ENCODE measurements around the gene IKBKE. TPM values are rescaled to one million over a fixed set of nuclear protein-coding genes. Genes with fewer than 3 reads are reported as not detected.

IKBKE gene
- total RNA-seq, 4 donors from 2014 or later = 4.7 to 10.5 (median 9.4) TPM

DNA sequence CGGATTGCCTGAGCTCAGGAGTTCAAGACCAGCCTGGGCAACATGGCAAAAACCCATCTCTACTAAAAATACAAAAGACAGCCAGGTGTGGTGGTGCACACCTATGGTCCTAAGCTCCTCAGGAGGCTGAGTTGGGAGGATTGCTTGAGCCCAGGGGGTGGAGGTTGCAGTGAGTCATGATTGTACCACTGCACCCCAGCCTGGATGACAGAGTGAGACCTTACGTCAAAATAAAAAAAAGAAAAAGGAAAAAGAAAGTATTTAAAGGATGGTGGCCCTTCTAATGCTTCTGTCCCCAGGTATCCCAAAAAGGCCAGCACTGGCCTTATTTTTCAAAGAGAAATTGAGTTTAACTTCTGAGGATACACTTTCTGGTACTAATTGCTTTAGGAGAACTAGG, 1.7 kb downstream of the IKBKE start:
- H3K9me3 ChIP-seq = no peaks in the 10 kb centered on the region
- intact Hi-C loops (cut with DNase I) = no loop called here
- H3K27ac ChIP-seq = no peak overlapping the region
- peaks cover 21 to 43% of the 10 kb centered on the region in 2 donors for H3K4me1 ChIP-seq
- whole genome bisulfite sequencing, 2 donors = 92 to 99% methylated on average over 2 of the region's 2 CpGs
- no peak for TF ChIP-seq POLR2A (IDR thresholded peaks at IDR 0.05)
- TF ChIP-seq, protein P1, sequence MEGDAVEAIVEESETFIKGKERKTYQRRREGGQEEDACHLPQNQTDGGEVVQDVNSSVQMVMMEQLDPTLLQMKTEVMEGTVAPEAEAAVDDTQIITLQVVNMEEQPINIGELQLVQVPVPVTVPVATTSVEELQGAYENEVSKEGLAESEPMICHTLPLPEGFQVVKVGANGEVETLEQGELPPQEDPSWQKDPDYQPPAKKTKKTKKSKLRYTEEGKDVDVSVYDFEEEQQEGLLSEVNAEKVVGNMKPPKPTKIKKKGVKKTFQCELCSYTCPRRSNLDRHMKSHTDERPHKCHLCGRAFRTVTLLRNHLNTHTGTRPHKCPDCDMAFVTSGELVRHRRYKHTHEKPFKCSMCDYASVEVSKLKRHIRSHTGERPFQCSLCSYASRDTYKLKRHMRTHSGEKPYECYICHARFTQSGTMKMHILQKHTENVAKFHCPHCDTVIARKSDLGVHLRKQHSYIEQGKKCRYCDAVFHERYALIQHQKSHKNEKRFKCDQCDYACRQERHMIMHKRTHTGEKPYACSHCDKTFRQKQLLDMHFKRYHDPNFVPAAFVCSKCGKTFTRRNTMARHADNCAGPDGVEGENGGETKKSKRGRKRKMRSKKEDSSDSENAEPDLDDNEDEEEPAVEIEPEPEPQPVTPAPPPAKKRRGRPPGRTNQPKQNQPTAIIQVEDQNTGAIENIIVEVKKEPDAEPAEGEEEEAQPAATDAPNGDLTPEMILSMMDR (IDR thresholded peaks at IDR 0.05) = no peak
- H3K4me3 ChIP-seq (replicated peaks in 1 of 3) = no peak overlapping the region
- no peaks in the 10 kb centered on the region for H3K36me3 ChIP-seq
- no peak for DNase-seq
- H3K27me3 ChIP-seq = no peaks in the 10 kb centered on the region

- Histone ChIP-seq H3K4me3 (replicated peaks in 1 of 3) (no peak overlapping the region), H3K4me1 (peaks cover 21 to 42% of the 10 kb centered on the region in 2 donors), H3K36me3 (no peaks in the 10 kb centered on the region), H3K27ac (no peak overlapping the region), H3K9me3 (no peaks in the 10 kb centered on the region), H3K27me3 (no peaks in the 10 kb centered on the region)
- intact Hi-C loops (cut with DNase I) = no loop called here
- no peak for DNase-seq
- 46 to 60% methylated on average over 3 of the region's 3 CpGs for WGBS, 2 donors
- no peak for TF ChIP-seq POLR2A (IDR thresholded peaks at IDR 0.05)
- TF ChIP-seq, protein P1 (IDR thresholded peaks at IDR 0.05) = no peak
Observed at GRCh38 chr1:206472454-206472853, 2.2 kb downstream of the IKBKE start.

DNA sequence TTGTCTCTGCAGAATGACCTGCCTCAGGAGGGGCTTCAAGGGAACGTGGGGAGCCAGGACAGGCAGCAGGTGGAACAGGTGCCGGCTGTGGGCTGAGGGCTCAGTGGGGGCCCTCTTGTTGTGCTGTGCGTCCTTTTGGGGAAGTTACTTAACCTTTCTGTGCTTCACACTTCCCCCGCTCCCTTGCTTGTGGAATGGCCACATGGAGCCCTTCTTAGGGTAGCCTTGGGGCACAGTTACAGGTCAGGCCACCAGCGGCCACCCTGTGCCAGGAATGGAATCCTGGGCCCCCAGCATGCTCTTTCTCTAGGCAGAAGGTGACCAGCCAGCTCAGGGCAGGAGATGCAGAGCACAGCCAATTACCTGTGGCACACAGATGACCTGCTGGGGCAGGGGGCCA, 2.6 kb downstream of the IKBKE start:
- intact Hi-C loops (cut with DNase I) = no loop called here
- H3K4me3 ChIP-seq (replicated peaks in 1 of 3) = no peak overlapping the region
- H3K27ac ChIP-seq = no peak overlapping the region
- H3K9me3 ChIP-seq = no peaks in the 10 kb centered on the region
- TF ChIP-seq POLR2A (IDR thresholded peaks at IDR 0.05) = no peak
- TF ChIP-seq, protein P1 (IDR thresholded peaks at IDR 0.05) = no peak
- 0 to 100% methylated on average over 1 to 2 of the region's 5 CpGs for WGBS, 2 donors
- no peaks in the 10 kb centered on the region for H3K27me3 ChIP-seq
- no peaks in the 10 kb centered on the region for H3K36me3 ChIP-seq
- peaks cover 21 to 38% of the 10 kb centered on the region in 2 donors for H3K4me1 ChIP-seq
- no peak for DNase-seq

GRCh38 chr1:206476058-206476457, 5.8 kb downstream of the IKBKE start:
- TF ChIP-seq, protein P1 (IDR thresholded peaks at IDR 0.05) = no peak
- no peak for TF ChIP-seq POLR2A (IDR thresholded peaks at IDR 0.05)
- intact Hi-C loops (cut with DNase I) = no loop called here
- Histone ChIP-seq H3K27me3 (no peaks in the 10 kb centered on the region), H3K4me3 (replicated peaks in 1 of 3) (no peak overlapping the region), H3K9me3 (no peaks in the 10 kb centered on the region), H3K4me1 (peaks cover 5 to 15% of the 10 kb centered on the region in 2 donors), H3K27ac (no peak overlapping the region), H3K36me3 (no peaks in the 10 kb centered on the region)
- 89 to 95% methylated on average over 16 to 17 of the region's 17 CpGs for WGBS, 2 donors
- no peak for DNase-seq

DNA sequence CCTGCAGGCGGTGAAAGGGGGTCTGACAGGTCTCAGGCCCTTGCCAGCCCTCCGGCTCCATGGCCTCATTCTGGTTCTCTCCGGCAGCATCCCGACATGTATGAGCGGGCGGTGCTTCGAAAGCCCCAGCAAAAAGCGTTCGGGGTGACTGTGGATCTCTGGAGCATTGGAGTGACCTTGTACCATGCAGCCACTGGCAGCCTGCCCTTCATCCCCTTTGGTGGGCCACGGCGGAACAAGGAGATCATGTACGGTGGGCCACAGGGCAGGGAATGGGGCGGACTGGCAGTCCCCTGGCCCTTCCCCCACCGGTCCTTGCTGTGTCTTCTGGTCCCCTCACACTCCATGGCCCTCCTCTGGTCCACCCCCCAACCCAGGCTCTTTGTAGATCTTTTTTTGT, 6.3 kb downstream of the IKBKE start:
- no peak overlapping the region for H3K27ac ChIP-seq
- WGBS, 2 donors = 95% methylated on average over 14 of the region's 14 CpGs

More for the DNA sequence above, 6.3 kb downstream of the IKBKE start:
- Histone ChIP-seq H3K4me1 (peaks cover 2 to 10% of the 10 kb centered on the region in 2 donors), H3K4me3 (replicated peaks in 1 of 3) (no peak overlapping the region), H3K27me3 (no peaks in the 10 kb centered on the region), H3K36me3 (no peaks in the 10 kb centered on the region), H3K9me3 (no peaks in the 10 kb centered on the region)
- TF ChIP-seq POLR2A (IDR thresholded peaks at IDR 0.05) = no peak
- TF ChIP-seq, protein P1 (IDR thresholded peaks at IDR 0.05) = no peak
- no peak for DNase-seq
- intact Hi-C loops (cut with DNase I) = no loop called here

Measured in thyroid gland (tissue), 4 donors.